Kidney tubule cell (primary cell): ENCODE data around the gene COL8A1.
"Not testable (repeated sequence)": the region's sequence is repeated elsewhere in the genome, so short reads cannot be mapped to it uniquely, and the experiment has no call there.

Source experiments
- DNase-seq: peaks from one replicate; pipeline ENCODE4 v3.0.0-alpha.2; 2018; ENCODE audit warnings: low spot score

The COL8A1 gene

GRCh38 chr3:99708207-99708745 is 69.9 kb downstream of the COL8A1 start:
- DNase-seq: no peak

DNA sequence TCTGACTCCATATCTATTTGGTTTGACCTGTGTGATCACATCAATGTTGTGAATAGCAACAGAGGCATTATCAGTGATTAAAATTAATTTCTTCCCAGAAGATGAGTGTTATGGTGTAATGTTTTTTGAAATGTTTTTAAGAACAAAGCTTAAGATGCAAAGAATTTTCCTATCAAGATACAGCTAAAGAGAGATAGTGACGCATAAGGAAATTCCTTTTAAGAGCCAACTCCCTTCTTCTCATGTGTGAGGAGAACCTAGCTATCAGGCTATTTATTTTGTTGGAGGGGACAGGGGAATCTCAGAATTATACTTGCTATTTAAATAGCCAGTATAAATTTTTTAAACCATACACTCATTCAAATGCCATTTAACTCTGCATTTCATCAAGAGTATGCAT is 71.3 kb downstream of the COL8A1 start:
- DNase-seq: no peak

DNA sequence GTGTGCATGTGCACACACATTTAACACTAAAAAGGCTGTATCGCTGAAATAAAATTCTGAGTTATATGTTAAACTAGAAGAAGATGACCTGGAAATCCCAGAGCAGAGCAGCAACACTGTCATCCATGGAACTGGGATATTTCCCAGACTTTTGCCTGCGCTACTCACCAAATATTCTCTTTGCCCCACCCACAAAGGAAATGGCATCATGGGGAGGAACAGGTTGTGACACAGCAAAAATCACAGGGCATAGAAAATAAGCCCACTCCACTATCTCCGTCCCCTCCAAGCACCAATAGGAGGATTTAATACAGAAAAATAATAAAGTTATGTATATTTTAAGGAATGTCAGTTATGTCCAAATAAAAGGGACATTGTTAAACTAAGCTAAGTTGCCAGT is 71.7 kb downstream of the COL8A1 start:
- DNase-seq: no peak

GRCh38 chr3:99711351-99711750 is 73.0 kb downstream of the COL8A1 start:
- DNase-seq: no peak

- no peak for DNase-seq
Observed at GRCh38 chr3:99712291-99712954, 74.0 kb downstream of the COL8A1 start.

DNA sequence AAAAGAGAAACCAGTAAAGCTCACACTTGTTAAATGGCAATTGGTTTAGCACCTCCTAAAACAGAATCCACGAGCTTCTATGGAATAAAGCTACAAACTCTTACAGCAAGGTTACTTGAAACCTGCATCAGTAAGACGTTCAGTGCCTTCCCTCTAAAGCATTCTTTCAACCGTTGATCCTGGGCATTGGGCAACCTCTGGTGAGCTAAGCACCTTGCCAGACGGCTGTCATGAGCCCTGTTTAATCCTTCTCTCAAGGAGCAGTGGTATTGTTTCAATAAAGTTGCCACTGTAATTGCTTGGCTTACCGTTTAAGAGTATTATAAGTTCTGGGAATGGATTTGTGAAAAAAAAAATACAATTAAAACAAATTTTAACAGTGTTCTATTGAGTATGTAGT is 75.0 kb downstream of the COL8A1 start:
- no peak for DNase-seq

- no peak for DNase-seq
Observed at GRCh38 chr3:99714146-99714545, 75.8 kb downstream of the COL8A1 start.

DNA sequence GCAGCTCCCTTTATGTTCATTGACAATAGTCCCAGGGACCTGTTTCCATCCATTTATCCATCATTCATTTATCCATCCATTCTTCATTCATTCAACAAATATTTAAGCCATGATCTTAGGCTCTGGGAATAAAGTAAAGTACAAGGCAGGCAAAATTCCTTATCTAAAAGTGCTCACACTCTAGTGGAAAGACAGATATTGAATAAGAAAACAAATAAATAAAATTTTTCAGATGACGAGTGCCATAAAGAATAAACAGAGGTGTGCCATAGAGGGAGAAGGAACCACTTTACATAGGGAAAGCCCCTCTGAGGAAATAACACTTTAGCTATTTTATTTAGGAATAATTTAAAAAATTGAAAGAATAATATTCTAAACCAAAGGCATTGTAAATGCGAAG is 76.2 kb downstream of the COL8A1 start:
- no peak for DNase-seq

DNA sequence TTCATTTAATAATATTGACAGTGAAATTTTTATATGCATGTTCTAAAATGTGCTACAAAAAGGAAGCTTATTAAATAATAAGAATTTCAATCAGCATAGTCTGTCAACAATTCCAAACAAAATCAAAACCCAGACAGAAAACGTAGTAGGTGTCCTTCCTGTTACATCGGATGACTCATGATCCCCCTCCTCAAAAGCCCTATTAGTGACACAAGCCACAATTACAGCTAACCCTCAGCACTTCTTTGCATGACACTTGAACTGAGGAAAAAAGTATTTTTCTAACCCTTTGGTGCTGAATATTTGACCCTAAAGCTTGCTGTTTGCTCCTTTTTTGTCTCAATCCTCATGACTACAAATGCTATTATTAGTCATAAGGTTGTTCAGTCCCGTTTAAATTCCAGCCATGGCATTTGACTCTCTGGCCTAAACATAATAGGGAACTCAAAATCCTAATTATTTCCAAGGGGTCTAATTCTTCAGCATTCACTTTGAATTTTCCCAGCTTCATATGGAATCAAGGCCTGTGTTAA is 78.1 kb downstream of the COL8A1 start:
- no peak for DNase-seq

- peak; percentile 57 for DNase-seq
Observed at GRCh38 chr3:99720985-99721632, 82.7 kb downstream of the COL8A1 start.

DNA sequence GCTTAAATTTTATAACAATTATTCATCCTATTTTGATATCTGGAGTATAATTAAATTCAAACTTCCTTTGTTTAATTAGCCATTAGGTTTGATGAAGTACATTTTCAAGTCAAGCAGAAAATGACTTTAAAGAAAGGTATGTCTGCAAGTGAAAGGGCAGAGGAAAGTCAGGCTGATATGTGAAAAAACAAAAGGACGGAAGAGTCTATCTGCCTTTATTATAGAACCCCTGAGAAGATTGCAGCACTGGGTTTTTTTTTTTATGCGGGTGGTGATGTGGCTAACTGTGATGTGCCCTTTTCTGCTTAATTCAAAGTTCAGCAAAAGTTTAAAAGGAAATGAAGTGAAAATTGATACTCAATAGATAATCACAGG is 83.2 kb downstream of the COL8A1 start:
- DNase-seq: peak; percentile 49

DNA sequence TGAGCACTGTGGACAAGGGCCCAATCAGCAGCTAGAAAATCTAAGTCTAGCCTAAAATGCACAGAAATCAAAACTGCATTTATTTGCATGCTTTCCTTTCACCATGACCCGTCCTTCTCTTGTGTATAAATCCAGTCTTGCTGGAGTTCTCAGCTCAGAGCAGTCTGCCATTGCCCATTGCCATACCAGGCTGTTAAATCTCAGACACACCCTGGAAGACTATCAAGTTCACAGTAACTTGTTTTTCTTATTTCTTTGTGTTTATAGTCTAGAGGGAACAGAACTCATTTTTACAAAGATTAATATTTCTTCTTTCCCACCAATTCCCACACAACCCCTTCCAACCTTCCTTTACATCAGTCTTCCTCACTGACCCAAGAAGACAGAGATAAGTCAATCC is 85.9 kb downstream of the COL8A1 start:
- DNase-seq: no peak

GRCh38 chr3:99730870-99731269 is 92.5 kb downstream of the COL8A1 start:
- no peak for DNase-seq

DNA sequence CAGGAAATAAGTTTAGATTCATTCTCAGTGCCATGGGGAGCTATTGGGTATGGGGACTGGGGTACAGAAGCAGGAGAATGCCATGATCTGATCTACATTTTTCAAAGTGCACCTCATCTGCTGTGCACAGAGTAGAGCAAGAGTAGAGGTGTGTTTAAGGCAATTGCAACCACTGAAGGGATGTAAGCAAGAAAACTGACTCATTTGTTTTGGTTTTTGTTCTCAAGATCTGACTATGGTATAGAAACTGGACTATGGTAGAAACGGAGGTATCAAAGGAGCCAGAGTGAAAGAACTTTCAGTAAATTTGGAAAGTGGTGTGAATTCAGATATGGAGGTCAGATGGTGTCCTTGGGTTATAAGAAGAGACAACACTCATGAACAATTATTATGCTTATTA is 93.1 kb downstream of the COL8A1 start:
- DNase-seq: no peak

GRCh38 chr3:99740371-99740770 is 102.0 kb downstream of the COL8A1 start:
- DNase-seq: not testable (repeated sequence)

DNA sequence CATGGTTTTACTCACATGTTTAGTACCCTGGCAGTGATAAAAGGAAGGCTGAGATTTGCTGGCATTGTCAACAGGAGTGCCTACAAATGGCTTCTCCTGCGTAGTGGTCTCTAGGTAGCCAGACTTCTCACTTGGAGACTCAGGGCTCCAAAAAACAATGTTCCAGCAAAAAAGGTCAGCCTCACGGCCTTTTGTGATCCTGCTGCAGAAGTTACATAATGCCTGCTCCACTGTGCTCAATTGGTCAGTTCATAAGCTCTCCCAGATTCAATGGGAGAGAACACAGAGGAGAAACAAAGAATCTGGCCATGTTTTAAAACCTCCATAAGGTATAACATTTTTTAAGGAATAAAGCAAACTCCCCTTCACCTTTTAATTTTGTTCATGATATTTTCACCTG is 103.2 kb downstream of the COL8A1 start:
- DNase-seq: no peak

GRCh38 chr3:99747915-99748314 is 109.5 kb downstream of the COL8A1 start:
- DNase-seq: peak; percentile 82

DNA sequence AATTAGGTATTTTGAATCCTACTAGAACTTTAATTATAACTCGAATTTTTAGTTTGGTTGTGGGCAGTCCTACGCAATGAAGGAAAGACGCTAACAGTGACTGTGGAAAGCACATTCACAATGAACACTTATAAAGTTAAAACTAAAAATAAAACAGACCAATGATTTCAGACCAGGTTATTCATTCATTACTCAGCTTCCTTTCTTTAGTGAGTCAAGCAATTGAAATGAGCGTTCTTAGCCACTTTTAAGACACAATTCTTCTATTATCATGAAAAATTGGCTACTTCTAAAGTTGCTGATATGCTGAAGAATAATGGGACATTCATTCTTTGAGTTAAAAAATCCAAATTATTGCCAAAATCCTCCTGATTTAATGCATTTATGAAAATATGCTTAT is 113.3 kb downstream of the COL8A1 start:
- DNase-seq: peak; percentile 80

- peak; percentile 79 for DNase-seq
Observed at GRCh38 chr3:99753268-99753975, 115.0 kb downstream of the COL8A1 start.

GRCh38 chr3:99755831-99756230 is 117.4 kb downstream of the COL8A1 start:
- DNase-seq: no peak

DNA sequence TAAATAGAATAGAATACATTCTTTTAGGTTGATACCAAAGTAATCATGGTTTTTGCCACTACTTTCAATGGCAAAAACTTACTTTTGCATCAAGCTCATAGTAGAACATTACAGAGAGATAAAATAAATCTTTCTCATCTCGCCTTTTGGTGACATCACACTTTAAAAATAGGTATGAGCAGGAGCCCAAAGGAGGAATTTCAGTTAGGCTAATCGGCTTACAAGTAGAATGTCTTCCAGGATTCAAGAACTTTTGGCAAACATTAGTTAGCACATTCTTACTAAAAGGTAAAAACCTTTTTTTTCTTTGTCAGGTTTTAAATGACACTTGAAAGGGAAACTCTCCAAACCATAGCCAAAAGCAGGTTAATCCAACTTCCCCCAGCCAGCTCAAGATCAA is 119.6 kb downstream of the COL8A1 start:
- no peak for DNase-seq

DNA sequence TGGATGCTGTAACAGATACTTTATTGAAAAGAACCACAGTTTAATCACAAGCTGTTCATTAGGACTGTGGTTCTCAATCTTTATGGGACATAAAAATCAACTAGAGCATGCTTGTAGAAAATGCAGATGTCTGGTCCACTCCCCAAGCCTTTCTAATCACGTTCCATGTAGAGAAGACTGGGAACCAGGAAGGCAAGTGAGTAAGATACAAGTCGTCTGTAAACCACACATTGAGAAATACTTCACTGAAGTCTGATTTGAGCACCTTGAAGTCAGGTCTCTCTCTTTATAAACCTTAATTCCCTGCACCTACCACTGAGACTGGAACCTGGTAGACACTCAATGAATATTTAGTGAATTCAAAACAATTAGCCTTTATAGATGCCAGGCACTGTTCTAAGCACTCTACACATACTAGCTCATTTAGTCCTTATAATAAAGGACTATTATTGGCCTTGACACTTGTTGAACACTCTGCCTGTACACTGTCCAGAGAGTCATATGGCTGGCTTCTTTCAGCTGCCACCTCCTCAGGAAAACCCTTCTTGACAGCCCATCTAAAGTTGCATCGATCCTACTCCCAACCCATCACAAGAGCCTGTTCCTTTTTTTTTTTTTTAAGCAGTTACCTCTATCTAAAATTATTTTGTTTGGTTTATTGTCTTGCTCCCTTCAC is 120.2 kb downstream of the COL8A1 start:
- no peak for DNase-seq
